GM18907 (cell line): ENCODE results near the gene PUDP.

ENCODE experiments used
- ATAC-seq: cut with Tn5 transposase; IDR thresholded peaks from one replicate; pipeline ENCODE4 v1.9.1; 2021; ENCODE audit warnings: mild to moderate bottlenecking, moderate library complexity; ENCODE audit not compliant: unreplicated experiment

PUDP gene

DNA sequence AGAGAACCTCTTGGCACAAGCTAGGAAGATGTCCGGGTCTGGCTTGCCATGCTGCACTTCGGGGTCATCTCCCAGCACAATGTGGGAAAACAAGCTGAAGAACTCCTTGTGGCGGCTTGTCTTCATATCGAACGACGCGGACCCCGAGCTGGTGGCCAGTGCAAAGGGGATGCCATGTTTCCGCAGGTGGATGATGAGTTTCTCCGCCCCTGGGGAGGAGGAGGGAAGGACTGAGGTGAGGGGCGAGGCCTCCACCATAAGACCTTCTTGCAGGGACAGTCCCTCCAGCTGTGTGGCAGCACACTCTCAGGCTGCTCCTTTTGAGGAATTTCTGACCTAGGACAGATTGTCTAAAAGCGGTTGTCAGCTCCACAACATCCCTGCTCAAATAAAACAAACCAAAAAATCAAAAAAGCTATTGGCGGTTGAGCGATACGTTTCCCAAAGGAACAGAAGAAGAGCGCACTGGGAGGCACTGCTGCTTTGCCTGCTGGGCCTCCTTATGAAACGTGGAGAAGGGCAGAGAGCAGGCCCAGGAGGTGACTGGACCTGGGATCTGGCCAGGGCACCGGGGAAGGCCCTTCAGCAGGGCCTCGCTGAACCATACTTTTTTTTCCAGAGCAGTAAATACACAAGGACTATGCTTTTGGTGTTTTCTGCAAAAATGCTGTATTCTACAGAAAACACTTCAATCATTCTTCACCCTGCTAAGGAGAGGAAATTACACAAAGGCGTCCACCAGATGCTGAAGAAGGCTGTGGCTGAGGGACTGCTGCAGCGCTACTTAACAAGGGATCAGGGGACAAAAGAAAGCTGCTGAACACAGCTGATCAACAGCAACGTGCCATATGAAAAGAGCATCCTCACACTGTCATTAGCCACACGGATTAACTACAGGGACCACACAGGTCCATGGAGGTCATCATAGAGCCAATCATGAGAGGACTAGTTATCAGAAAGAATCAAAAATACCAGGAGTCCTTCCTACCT is 70.4 kb downstream of the PUDP start:
- ATAC-seq = no peak

DNA sequence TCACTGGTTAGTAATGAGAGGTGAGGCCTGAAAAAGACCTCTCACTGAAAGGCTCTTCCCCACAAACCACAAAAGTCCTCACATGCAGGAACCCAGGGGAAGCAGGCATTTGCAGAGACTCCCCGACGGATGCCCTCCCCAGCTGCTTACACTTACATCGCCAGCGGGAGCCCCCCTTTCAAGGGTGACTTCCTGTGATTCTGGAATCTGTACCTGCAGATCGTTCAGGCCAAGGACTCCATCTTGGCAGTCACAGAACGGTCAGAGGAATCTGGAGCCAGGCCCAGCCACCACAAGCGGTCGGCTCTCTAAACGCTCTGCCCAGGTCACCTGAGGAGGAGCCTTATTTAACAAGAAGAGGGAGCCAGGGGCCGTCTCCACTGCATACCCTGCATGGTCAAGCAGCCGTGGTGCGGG is 71.7 kb downstream of the PUDP start:
- ATAC-seq = peak; percentile 66

DNA sequence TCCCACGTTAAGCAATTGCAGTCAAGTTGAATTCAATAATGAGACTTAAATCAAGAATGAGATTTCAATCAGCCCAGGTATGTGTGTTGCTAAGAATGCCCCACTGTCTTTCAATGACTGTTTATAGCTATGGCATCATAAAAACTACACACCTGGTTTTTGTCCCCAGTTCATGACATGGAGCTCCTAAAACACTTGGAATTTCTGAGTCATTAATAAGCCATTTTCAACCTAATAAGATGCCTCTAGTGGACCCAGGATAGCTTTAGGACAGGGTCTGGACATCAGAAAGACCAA is 73.1 kb downstream of the PUDP start:
- ATAC-seq = no peak

DNA sequence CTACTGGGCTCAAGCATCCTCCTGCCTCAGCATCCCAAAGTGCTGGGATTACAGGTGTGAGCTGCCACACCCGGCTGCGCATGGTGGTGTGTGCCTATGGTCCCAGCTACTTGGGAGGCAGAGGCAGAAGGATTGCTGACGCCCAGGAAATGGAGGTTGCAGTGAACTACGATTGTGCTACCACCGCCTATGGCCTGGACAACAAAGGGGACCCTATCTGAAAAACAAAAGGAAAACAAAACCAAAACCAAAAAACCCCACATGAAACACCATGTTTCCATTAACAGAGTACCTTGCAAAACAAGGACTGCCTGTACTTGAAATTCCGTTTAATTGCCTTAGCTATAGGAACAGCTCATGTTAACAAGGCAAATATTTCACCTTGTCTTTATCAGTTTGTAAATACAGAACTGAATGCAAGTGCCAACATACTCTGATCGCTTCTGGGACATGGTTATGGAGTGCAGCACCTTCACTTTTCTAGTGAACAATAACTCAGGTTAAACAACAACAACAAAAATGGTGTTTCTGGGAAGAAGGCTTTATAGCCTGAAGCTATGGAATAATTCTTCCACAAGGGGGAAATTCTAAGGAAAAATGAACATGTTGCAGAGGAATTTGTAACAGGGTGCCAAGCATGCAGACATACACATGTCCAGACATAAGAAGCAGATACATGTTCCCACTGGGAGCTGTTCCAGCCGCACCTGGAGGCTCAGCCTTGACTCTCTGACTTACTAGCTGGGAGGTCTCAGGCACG is 73.6 kb downstream of the PUDP start:
- ATAC-seq = no peak

DNA sequence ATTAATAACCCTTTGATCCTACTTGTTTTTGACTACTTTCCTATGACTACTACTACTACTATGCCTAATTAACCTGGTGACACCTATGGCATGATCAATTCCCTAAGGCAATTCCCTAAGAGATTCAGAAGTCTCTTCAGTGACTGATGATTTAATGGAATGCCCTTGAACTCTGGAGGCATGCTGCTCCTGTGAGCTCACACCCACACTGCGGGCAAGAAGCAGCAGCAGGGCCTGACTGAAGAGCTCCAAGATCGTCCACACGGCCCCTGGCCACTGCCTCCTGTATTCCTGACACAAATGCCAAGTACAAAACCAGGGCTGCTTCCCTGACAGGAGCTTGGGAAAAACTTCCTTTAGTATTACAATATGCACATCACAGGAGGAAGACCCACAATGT is 74.6 kb downstream of the PUDP start:
- no peak for ATAC-seq

DNA sequence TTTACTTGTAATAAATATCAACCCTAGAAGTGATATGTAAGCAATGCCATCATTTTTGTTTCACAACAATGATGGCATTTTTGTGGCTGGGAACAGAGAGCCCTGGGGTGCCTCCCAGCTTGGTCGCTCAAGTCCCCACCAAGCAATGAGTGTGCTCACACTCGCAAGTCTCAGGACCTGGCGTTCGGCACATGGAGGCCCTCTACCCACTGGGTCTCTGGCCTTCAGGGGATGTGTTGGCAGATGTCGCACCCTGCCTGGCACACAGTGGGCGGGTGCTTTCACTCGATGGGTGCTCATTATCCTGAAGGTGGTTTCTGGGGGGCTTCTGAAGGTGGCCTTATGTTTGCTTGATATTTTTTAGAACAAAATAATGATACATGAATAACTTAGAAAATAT is 75.1 kb downstream of the PUDP start:
- no peak for ATAC-seq

DNA sequence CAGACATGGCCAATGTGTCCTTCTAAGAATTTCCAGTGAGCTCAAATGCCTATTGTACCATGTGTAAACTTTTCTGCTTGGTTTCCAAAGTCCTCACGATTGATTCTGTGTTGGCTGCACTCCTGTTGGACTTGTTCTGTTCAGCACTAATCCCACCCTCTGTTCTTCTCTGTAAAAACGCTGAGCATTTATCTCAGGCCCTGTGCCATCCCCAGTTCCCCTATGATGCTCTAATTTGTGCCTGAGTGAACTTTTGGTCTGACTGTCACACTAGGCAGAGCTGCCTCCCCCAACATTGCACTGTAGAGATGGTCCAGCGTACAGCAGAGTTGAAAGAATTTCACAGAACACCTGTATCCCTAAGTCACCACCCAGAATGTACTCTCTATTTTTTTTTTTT is 76.6 kb downstream of the PUDP start:
- peak; percentile 41 for ATAC-seq

DNA sequence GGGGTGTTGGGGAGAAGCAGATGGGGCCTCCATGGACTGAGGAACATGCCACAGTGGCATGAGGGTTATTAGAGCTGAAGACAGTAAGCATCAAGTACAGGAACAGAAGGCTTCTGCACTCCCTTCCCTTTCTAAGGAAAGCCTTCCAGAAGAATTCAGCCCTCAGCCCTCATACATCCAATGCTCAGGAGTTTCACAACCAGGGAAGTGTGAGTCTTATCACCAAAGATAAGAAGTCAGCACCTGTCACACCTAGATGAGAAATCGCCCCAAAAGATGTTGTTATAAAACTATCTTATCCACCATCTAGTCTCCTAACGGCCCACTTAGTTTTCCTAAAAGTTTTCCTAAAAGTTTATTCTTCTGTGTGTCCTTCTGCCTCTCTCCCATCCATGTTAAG is 78.4 kb downstream of the PUDP start:
- no peak for ATAC-seq

DNA sequence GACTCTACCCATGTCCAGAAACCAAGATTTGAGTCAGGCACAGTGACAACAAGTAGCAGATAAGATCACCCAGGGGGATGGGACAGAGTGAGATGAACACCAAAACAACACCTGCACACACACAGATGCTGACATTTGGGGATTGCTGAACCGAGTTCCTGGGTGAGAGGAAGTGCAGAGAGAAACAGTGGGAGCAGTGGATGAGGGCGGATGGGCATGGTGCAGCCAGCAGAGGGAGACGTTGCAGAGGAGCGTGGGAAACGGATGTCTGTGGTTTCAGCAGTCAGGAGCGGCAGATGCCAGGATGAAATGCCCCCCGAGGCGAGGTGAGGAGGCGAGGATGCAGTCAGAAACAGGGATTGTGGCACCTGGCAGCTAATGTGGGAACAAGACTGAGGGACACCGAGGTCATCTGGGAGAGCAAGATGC is 79.0 kb downstream of the PUDP start:
- peak; percentile 57 for ATAC-seq

DNA sequence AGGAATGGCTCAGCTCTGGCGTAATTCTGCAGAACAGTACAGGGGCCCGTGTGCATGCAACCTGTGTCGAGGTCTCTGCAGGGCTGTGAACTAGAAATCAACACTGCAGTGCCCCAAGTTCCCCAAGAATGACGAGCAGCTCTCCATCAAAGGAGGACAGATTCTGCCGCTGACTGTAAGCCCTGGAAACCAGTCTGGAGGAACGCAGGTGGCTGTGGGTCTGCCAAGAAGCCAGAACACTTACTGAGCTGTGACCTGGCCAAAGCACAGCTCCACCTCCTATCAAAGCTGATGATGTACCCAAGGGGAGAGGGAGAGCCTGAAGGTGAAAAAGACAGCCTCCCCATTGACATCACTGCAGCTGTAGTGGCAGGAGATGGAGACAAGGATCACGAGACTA is 80.7 kb downstream of the PUDP start:
- ATAC-seq = no peak

DNA sequence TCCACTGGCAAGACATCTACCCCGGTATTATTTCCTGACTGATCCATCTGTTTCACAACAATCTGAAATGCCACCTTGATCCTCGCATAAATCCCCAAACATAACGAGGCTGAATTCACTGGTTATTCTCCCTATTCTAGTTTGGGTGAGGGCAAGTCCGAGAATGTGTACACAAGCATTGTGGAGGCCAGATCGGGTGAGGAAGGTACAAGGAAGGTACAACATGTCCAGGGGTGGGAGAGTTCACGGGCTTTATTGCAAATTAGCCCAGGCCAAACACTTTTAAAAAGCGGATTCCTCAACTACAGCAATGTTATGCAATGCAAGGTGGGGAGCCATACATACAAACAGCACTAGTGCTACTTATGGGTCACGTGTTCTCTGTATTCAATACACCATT is 82.5 kb downstream of the PUDP start:
- ATAC-seq = no peak

DNA sequence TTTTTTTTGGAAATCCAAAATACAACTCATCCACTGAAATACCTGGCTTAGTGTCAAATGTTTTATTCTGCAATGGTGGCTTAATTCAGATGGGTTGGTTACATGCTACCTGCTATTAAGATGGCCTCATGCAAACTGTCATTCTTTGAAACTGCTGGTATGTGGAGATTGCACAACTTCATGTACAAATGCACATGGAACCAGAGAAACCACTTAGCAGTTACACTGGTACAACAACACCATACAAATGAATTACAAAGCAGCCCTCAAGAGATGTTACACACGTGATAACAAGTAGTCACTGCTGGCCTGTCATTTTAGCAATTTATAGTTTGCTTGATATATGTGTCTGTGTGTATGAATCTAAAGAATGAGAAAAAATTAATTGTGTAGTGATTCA is 85.0 kb downstream of the PUDP start:
- ATAC-seq = no peak

DNA sequence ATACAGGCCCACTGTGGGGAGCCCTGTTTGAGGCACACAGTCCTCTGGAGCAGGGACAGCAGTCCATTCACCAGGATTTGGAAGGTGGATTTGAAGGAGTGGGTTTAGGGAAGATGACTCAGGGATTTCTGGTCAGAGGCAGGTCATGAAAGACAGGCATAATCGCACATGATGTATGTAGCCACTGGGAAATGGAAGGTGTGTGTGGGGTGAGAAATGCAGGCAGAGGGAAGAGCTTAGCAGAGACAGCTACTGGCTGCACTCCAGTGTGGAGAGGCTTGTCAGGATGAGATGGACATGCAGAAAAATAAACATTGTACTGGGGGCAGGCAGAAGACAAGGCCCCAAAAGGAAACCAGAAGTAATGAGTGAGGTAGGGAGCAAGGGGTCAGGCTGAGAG is 85.7 kb downstream of the PUDP start:
- no peak for ATAC-seq

DNA sequence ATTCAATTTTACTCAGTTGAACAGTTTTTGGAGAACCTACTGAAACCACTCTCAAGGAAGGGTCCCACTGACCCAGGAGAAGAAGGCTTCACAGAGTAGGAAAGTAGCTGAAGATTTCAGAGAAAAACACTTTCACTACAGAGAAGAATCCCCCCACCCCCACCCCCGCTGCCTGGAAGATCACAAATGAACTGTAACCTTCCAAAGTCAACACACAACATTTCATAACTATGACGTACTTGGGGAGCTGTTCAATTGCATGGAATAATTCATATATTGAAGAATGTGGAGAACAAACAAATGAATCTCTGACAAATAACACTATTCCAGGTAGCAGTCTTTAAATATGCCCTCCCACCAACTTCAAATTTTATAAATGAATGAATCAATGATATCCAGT is 86.5 kb downstream of the PUDP start:
- ATAC-seq = no peak

DNA sequence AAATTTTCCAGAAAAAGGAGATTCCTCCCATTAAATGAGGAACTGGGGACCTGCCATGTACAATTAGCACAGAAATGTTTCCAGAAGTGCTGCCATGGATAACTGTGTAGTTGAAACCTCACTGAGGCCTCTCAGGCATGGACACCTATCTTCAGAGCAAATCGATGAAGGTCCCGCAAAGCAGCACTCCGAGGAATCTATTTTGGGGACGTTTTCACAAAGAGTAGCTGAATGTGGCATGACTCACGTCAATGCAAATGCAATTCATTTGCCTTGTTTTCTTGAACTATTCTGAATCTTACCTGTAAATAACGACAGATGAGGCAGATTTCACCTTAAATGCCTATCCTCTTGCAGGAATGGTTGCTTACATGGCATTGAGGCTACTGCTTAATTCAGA is 87.5 kb downstream of the PUDP start:
- no peak for ATAC-seq

DNA sequence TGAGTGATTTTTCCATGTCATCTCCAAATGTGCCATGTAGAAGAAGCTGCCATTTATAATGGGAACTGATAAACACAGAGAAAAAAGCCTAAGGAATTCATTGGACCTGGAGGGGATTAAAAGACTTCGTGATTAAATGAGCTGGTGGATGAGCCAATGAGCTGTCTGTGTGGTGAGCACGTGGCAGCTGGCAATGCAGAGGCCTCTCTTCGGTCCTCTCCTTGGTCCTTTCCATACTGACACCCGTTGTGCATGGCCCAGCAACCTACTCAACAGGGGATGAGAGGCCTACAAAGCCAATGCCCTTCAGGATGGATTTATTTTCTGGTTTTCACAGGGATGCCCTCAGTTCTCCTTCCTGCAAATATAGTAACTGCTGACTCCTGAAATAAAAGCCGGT is 88.1 kb downstream of the PUDP start:
- no peak for ATAC-seq

DNA sequence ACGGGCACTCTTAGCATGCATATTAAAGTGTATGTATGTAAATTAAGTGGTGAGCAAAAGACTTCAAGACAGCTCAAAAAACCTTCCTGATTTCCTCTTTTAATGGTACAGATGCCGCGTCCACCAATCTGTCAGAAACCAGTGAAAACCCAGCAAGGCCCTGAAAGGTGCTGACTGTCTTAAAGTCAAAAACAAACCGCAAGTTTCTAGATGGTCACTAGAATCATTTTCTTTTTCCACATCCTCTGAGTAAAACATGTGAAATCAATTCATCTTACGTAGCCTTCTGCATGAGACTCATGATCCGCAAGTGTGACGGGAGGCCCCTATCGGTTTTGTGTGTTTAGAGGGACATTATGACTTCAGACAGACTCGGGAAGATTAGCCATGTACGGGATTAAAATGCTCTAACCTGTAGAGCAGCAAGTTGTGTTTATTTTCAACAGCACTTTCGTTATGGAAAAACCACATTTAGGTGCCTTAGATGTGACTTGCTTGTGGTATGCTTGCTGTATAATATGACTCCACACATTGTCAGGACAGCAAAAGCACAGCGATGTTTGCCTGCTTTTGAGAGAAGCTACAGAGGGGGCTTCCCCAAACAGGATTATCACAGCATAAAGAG is 88.6 kb downstream of the PUDP start:
- ATAC-seq = peak; percentile 96

DNA sequence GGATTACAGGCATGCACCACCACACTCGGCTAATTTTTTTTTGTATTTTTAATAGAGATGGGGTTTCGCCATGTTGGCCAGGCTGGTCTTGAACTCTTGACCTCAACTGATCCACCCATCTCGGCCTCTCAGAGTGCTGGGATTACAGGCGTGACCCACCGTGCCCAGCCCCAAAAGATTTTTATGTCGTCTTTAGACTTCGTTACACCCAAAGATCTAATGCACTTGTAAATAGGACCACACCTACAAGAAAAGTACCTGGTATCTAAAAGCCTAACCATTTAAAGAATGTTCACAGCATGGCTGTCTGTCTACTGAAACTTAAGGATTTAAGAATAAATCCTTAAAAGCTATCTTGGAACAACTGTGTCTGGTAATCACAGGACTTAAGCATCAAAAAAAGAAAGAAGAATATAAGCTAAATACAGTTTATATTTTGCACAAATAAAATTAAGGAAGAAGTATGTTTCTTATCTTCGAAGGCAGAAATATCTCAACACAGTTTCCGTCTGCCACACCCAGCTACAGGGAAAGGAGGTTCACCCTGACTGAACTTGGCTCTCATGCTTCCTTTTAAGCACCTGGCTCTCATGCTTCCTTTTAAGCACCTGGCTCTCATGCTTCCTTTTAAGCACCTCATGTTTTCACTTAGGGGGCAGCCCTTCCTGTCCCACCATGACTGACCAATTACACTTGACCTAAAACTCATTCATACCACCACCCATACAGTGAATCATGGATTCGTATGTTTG is 92.4 kb downstream of the PUDP start:
- no peak for ATAC-seq

DNA sequence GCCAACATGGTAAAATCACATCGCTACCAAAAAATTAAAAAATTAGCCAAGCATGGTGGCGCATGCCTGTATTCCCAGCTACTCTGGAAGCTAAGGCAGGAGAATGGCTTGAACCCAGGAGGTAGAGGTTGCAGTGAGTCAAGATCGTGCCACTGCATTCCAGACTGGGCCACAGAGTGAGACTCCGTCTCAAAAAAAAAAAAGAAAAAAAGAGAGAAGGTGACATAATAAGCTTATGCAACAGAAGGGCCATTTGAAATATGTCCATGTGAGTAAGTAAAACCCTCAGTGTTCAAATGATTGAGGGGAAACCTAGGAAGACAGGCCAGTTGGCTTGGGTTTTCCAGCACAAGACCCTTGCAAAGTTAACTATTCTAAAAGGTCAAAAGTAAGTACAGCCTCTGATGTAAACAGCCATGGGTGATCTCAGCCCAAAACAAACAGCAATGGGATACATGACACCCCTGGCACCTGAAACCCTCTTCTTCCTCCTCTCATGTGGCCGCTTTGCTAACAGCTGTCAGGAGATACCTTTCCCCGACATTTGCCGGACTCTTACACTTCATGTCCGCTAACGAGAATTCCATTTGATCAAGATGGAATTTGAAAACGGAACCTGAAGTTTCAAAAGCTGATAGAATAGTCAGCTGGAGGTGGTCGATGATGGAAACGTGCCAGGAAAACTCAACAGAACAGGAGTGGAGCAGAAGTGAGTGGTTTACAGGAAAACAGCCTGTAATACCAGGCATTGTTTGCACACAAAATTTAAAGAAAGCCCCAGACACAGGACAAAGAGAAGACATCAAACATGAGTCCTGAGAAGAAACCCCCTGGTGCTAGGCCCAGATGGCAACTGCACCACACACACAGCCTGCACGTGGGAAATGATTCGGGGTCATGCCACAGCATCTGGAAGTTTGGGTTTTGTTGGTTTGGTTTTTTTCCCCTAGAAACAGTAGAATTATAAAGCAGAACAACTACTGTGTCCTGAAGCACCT is 93.4 kb downstream of the PUDP start:
- no peak for ATAC-seq

DNA sequence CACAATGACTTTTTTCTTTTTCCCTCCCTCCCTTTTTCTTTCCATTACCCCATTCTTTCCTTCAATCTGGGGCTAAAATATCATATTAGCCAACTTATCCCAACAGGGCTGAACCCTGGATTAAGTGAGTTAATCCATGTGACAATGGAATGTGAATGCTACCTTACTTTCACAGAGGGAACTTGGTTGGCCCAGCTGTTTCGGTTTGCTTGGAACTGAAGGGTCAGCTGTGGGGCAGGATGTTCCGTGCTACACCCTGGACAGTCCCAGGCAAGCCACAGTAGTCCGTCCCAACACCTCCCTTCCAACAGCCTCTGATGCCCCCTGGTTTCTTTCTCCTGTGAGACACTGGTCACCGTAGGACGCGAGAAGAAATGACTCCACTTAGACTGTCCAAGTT is 95.4 kb downstream of the PUDP start:
- ATAC-seq = no peak
